Lower leg skin (tissue), 3 donors: ENCODE data around the gene GPR75.

ENCODE experiments used
- POLR2A ChIP-seq, 2 donors: fragments of 450-650 bp; IDR thresholded peaks; one replicate each; pipeline ENCODE4 v1.6.1; 2016 to 2017; ENCODE audit warnings: antibody characterized with exemption in 2 of 2, mild to moderate bottlenecking in 1 of 2, moderate library complexity in 1 of 2
- TF ChIP-seq, protein P1 (sequence below), 3 donors: fragments of 450-650 bp; IDR thresholded peaks; one replicate each; pipeline ENCODE4 v1.5.1; 2016; ENCODE audit warnings: antibody characterized with exemption in 3 of 3, mild to moderate bottlenecking in 3 of 3, moderate library complexity in 2 of 3

DNA sequence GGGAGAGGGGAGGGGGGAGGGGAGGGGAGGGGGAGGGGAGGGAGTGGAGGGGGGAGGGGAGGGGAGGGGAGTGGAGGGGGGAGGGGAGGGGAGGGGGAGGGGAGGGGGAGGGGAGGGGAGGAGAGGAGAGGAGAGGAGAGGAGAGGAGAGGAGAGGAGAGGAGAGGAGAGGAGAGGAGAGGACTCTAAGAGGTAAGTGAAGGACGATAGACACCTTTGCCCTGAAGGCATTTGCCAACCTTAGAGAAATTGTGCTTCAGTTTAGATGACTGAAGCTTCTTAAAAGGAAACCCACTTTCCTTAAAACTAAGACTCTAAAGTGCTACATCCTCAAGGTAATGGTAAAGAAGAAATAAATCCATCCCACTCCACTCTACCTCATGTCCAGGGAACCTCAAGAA, 19.2 kb downstream of the GPR75 start:
- TF ChIP-seq, protein P1, sequence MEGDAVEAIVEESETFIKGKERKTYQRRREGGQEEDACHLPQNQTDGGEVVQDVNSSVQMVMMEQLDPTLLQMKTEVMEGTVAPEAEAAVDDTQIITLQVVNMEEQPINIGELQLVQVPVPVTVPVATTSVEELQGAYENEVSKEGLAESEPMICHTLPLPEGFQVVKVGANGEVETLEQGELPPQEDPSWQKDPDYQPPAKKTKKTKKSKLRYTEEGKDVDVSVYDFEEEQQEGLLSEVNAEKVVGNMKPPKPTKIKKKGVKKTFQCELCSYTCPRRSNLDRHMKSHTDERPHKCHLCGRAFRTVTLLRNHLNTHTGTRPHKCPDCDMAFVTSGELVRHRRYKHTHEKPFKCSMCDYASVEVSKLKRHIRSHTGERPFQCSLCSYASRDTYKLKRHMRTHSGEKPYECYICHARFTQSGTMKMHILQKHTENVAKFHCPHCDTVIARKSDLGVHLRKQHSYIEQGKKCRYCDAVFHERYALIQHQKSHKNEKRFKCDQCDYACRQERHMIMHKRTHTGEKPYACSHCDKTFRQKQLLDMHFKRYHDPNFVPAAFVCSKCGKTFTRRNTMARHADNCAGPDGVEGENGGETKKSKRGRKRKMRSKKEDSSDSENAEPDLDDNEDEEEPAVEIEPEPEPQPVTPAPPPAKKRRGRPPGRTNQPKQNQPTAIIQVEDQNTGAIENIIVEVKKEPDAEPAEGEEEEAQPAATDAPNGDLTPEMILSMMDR (IDR thresholded peaks at IDR 0.05) = no peak
- no peak for TF ChIP-seq POLR2A (IDR thresholded peaks at IDR 0.05)
